Gastrocnemius medialis (tissue), 4 donors: ENCODE results near the gene CTU2.

Experiments used
- CTCF ChIP-seq, 5 experiments: fragments of 450-650 bp in 3 of 5; fragments of 200-600 bp in 2 of 5; sonication (generic) in 2 of 5; IDR thresholded peaks in 4 of 5; conservative IDR thresholded peaks in 1 of 5; 1 replicate in 4 of 5; 2 replicates in 1 of 5; pipeline ENCODE4 v1.5.1; 2016 to 2019; ENCODE audit warnings: antibody characterized with exemption in 5 of 5, mild to moderate bottlenecking in 3 of 5, moderate library complexity in 3 of 5
- POLR2A ChIP-seq, 2 donors: fragments of 450-650 bp; IDR thresholded peaks; one replicate each; pipeline ENCODE4 v1.6.1; 2017; ENCODE audit warnings: antibody characterized with exemption in 2 of 2, mild to moderate bottlenecking in 2 of 2, moderate library complexity in 2 of 2

DNA sequence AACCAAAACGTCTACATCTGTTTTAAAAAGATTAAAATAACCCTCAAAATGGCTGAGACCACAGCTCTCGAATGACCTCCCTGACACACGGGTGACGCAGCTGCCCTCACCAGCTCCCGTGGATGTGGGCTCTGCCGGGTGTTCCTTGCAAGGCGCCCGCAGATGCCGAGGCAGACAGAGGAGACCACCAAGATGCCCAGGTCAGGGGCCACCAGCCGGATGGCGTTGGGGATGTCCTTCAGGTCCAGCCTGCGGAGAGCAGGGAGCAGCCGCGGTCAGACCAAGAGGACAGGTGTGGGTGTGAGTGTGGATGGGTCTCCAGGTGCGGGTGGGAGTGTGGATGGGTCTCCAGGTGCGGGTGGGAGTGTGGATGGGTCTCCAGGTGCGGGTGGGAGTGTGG is 35.1 kb downstream of the CTU2 start:
- TF ChIP-seq CTCF (IDR thresholded peaks at IDR 0.05 in 4 of 5, conservative IDR thresholded peaks at IDR 0.05 in 1 of 5) (no peak), POLR2A (IDR thresholded peaks at IDR 0.05) (no peak)
